GM21825 (cell line): ENCODE results near the gene KIRREL2.

ENCODE experiments used
- ATAC-seq: cut with Tn5 transposase; IDR thresholded peaks from one replicate; pipeline ENCODE4 v1.9.1; 2021; ENCODE audit warnings: mild to moderate bottlenecking, moderate library complexity; ENCODE audit not compliant: unreplicated experiment

KIRREL2 gene

GRCh38 chr19:35844482-35845214, 12.1 kb upstream of the KIRREL2 start:
- no peak for ATAC-seq

DNA sequence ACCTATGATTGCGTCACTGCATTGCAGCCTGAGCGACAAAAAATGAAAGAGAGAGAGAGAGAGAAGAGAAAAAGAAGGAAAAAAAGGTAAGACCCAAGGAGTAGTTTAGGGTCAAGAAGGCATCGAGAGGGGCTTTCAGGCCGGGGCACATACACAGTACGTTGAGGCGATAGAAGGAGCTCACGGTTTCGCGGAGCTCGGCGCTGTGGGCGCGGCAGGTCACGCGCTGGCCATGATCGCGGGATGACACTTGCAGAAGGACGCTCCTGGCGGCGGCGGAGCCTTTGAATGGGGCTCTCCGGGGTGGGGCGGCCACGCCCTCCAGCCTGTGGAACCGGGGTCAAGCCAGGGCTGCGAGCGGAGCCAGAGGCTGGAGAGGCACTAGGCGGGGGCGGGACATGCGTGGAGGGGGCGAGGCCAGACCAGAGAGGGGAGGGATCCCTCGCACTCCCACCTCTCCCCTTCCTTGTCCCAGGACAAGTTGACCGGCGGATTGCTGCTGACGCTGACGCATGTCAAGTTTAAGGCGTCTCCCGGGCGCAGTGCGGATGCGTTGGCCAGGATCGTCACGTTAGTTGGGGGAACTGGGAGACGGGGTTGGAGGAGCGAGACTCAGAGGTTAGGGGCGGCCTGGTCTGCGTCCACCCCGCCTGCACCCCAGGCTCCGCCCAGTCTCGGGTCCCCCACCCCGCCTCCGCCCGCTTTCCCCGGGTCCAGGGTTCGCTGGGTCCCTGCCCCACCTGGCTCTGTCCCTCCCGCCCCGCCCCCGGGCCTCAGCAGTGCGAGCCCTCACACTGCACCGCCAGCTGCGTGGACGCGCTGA, 11.3 kb upstream of the KIRREL2 start:
- ATAC-seq: no peak

- no peak for ATAC-seq
Measured at GRCh38 chr19:35846038-35846668, 10.6 kb upstream of the KIRREL2 start.

GRCh38 chr19:35847911-35848310, 8.8 kb upstream of the KIRREL2 start:
- no peak for ATAC-seq

DNA sequence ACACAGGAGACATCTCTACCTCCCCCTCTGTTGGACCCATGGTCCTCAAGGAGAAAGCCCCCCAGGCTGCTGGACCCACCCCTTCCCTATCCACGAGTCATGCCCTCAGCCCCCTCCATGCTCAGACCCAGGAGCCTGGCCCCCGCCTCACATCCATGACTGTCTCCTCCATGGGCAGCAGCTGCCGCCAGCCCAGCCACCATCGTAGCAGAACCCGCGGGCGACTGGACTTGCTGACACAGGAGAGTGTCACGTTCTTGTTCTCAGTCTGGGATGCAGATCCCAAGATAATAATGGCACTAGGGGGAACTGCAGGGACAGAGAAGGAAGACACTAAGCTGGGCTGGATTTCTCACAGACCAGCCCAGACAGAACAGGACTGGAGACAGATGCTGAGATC, 8.2 kb upstream of the KIRREL2 start:
- no peak for ATAC-seq

- no peak for ATAC-seq
Measured at GRCh38 chr19:35848919-35849505, 7.7 kb upstream of the KIRREL2 start.

- no peak for ATAC-seq
Measured at GRCh38 chr19:35851213-35852028, 5.3 kb upstream of the KIRREL2 start.

DNA sequence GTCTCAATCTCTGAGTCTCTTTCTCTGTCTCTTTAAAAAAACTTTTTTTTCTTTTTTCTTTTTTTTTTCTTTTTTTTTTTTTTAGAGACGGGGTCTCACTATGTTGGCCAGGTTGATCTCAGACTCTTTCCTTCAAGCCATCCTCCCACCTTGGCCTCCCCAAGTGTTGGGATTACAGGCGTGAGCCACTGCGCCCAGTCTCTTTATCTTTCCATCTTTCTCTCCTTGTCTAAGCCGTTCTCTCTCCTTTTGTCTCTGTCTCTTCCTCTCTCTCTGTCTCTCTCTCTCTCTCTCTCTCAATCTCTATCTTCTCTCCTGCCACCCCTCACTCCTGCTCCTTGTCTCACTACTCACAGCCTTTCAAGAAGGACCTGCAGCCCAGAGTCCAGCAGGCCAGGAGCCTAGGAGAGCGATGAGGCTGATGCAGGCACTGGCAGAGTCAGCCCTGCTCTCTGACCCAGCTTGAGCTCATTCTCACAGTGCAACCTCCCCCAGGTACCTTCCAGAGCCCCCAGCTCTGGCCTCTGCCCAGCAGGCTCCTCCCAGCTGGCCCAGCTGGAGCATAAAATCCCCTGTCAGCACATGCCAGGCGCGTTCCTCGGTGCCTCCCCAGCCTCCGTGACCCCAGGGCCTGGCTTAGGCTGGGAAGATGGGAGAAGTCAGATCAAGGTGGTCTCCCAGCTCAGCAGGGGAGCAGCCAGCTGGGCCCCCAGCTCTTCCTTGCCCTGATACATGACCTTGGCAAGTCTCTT, 4.5 kb upstream of the KIRREL2 start, which contains the start of gene NPHS1:
Gene NPHS1, minus strand, starts transcription at position 476 of the 752 bp plus-strand sequence. CDS start 667 bp downstream, outside the sequence.
- no peak for ATAC-seq

- no peak for ATAC-seq
Measured at GRCh38 chr19:35853038-35853756, 3.5 kb upstream of the KIRREL2 start.

DNA sequence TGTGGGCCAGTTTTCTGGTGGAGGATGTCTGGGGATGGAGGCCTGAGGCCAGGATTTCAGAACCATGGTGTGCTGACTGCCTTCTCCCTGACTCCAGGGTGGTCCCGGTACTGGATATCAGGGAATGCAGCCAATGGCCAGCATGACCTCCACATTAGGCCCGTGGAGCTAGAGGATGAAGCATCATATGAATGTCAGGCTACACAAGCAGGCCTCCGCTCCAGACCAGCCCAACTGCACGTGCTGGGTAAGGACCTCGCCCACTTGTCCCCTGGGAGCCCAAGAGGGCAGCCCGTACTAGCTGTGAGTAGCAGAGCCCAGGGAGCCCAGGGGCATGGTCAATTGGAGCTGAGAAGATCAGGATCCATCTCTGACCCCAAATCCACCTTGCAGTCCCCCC, 1.6 kb downstream of the KIRREL2 start:
- no peak for ATAC-seq

GRCh38 chr19:35859414-35859813, 2.7 kb downstream of the KIRREL2 start:
- ATAC-seq: no peak

DNA sequence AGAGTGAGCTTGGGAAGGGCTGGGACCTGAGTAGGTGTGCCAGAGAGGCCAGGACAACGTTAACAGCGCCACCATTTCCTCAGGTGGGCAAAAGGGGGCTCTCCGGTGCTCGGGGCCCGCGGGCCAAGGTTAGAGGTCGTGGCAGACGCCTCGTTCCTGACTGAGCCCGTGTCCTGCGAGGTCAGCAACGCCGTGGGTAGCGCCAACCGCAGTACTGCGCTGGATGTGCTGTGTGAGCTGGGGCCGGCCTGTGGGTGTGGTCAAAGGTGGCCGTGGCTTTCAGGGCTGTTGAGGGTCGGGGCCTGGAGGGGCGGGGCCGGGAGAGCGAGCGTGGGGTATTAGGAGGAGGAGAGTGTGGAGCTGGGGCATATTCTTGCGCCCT, 3.7 kb downstream of the KIRREL2 start:
- no peak for ATAC-seq

DNA sequence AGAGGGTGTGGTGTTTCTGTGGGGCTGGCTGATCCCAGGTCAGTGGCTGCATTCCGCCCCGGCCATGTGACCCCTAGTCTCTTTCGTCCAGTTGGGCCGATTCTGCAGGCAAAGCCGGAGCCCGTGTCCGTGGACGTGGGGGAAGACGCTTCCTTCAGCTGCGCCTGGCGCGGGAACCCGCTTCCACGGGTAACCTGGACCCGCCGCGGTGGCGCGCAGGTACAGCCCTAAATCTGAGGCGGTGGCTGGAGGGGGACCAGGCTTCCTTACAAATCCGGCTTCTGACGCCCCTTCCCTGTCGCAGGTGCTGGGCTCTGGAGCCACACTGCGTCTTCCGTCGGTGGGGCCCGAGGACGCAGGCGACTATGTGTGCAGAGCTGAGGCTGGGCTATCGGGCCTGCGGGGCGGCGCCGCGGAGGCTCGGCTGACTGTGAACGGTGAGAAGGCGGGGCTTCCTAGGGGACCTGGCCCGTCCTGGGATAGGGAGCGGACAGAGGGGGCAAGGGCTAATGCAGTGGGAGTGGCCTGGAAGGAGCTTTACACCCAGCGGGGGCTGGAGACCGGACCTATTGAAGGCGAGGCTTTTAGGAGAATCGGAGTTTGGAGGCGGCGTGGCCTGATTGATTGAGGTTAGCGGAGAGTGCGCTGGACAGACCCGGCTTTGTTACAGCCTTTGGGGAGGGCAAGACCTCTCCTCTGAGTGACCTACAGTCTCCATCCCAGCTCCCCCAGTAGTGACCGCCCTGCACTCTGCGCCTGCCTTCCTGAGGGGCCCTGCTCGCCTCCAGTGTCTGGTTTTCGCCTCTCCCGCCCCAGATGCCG, 4.3 kb downstream of the KIRREL2 start:
- ATAC-seq: no peak

DNA sequence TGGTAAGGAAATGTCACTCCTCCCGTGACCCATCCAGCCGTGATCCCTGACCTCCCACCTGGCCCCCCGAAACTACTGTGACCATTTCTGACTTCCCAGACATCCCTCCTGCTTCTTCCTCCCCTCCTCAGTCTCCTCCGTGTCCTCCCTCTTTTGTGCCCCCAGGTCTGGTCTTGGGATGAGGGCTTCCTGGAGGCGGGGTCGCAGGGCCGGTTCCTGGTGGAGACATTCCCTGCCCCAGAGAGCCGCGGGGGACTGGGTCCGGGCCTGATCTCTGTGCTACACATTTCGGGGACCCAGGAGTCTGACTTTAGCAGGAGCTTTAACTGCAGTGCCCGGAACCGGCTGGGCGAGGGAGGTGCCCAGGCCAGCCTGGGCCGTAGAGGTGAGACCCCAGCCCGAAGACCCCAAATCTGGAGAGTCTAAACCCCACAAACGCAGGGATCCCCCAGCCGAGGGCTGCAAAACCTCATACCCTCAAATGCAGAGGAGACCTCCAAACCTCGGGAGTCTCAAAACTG, 5.0 kb downstream of the KIRREL2 start:
- no peak for ATAC-seq

DNA sequence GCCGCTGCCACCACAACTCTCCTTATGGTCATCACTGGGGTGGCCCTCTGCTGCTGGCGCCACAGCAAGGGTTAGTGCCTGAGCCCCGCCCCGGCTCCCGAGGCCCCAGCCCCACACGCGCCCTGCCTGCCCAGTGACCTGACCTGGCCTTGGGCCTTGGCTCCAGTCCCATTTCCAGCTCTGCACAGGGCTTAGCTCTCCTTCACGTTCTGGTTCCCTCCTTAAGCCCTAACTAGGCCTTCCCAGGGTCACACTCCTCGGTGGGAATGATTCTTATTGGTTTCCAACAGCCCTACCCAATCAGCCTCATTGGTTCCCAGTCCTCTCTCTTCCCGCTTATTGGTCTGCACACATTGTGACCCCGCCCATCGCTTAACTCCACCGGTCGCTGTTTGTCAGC, 5.8 kb downstream of the KIRREL2 start:
- ATAC-seq: no peak

DNA sequence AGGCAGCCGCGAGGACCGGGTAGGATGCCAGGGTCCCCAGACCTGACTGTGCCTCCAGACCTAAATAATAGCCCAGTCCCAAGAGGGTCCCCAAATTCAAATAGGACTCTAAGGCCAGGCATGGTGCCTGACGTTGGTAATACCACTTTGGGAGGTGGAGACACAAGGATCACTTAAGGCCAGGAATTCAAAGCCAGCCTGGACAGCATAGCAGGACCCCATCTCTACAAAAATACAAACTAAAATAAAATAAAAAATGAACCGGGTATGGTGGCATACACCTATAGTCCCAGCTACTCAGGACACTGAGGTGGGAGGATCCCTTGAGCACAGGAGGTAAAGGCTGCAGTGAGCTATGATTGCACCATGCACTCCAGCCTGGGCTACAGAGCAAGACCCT, 6.3 kb downstream of the KIRREL2 start:
- ATAC-seq: no peak

DNA sequence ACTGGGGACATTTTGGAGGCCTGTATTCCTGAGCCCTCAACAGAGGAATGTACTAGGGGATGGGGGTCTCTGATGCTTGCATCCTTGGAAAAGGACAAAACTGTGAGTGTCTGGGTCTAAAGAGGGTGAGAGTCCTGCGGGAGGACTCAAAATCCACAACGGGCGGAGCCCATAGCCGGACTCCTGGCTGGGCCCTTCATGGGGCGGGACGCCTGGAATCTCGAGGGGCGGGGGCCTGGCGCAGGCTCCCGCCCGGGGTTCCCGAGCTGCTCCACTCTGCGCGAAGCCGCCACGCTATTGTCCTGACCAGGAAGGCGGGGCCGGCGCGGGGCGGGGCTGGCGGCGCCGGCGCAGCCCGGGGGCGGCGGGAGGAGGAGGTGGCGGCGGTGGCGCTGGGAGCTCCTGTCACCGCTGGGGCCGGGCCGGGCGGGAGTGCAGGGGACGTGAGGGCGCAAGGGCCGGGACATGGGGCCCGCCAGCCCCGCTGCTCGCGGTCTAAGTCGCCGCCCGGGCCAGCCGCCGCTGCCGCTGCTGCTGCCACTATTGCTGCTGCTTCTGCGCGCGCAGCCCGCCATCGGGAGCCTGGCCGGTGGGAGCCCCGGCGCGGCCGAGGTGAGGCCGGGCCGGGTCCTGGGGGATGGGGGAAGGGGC, 11.6 kb downstream of the KIRREL2 start, which contains the start of gene APLP1:
Gene APLP1, plus strand, starts transcription at position 403 of the 651 bp plus-strand sequence. Its CDS starts 63 bp downstream, at position 466.
- ATAC-seq: no peak
